Middle frontal gyrus (tissue), 1 donor: ENCODE measurements around the gene TAOK3.
A peak's percentile ranks its signal among the peaks of the same experiment; 100 is the strongest.

Experiments
- DNase-seq: peaks from one replicate; pipeline ENCODE4 v3.0.0-alpha.2; 2015; ENCODE audit warnings: low spot score; ENCODE audit errors: extremely low spot score

Gene TAOK3

GRCh38 chr12:118213452-118213851 is 159.3 kb downstream of the TAOK3 start:
- DNase-seq = no peak

- DNase-seq = no peak
These were observed 160.1 kb downstream of the TAOK3 start for GRCh38 chr12:118212606-118213005.

- no peak for DNase-seq
These were observed 166.6 kb downstream of the TAOK3 start for GRCh38 chr12:118206107-118206412.

DNA sequence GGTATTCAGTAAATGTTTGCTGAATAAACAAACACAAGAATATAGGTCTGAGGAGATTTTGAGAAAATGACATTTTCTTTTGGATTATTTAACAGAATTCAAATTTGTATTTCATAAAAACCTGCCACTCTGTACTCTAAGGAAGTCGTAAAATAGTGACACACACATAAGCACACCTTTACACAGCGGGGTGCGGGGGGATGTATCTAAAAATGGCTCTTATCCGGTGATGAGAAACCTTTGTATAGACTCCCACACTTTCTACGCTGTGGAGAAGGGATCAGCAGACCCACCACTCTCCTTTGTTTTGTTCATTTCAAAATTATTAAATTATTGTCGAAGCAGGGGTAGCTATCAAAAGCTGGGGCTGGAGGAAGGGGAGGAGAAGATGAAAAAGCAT is 178.7 kb downstream of the TAOK3 start:
- DNase-seq = no peak

- no peak for DNase-seq
These were observed 179.2 kb downstream of the TAOK3 start for GRCh38 chr12:118193477-118193876.

- DNase-seq = peak; percentile 64
These were observed 182.4 kb downstream of the TAOK3 start for GRCh38 chr12:118190266-118190665.

- DNase-seq = peak; percentile 54
These were observed 182.9 kb downstream of the TAOK3 start for GRCh38 chr12:118189741-118190191.

- peak; percentile 18 for DNase-seq
These were observed 183.9 kb downstream of the TAOK3 start for GRCh38 chr12:118188690-118189371.

GRCh38 chr12:118187751-118188435 is 184.8 kb downstream of the TAOK3 start:
- no peak for DNase-seq

GRCh38 chr12:118185602-118186397 is 186.9 kb downstream of the TAOK3 start:
- DNase-seq = no peak

DNA sequence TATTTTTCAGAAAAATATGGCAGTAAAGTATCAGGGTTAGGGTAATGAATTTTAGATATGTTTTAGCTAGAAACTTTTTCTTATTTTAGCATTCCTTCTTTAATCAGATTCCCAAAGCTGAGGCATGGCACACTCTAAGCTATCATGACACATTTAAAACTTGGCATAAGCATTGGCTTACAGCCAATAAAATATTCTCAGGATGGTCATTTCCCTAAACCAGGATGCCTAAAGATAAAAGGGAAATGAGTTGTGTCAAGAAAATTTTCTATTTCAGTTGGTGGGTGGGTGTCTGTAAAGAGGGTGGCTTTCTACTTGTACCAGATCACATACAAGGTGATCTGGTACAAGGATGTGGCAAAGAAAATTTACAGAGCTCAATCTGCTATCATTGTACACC is 189.0 kb downstream of the TAOK3 start:
- DNase-seq = no peak

- DNase-seq = no peak
These were observed 189.6 kb downstream of the TAOK3 start for GRCh38 chr12:118183155-118183554.

- no peak for DNase-seq
These were observed 196.8 kb downstream of the TAOK3 start for GRCh38 chr12:118175823-118176447.

DNA sequence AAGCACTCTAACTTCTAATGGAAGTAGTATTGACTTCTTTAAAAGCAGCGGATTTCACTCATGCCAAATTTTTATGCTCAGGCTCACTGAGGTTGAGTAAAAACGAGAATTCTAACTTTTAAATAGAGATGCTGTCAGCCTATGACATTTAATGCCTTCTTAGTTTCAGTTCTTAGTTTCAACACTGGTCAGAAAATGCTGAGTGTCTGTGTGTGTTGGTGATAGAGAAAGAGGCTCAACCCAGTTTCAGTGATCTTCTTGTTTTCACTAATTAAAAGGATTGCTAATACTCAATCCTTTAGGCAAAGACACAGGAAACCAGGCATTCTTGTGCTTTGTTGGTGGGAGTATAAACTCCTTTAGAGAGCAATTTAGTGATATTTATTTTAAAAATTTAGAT is 205.8 kb downstream of the TAOK3 start:
- DNase-seq = no peak

DNA sequence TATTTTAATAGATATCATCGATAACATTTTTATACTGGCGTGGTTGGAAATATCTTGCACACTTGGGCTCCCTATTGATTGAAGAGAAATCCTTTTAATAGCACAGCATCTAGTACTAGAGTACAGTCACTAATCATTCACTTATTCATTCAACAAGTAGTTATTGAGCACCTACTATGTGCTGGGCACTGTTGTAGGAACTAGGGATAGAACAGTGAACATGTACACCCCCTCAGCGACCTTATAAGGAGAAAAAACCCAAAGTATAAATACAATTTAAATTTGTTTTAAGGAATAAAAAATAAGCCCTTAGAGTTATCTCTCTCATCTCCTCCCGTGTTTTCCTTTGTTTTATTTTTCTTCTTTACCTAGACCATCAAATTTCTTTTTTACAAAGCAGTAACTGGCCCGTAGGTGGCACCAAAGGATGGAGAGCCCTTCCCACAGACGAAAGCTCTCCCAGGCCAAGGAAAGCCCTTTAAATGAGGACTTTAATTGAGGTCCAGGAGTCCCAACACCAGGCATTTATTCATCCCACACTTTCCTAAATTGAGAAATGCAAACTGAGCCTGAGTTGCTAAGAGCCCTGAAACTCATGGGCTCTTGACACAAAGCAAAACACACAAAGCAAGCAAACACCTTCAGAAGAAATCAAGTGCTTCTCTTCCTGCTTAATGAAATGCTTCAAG is 207.8 kb downstream of the TAOK3 start:
- DNase-seq = no peak

- no peak for DNase-seq
These were observed 212.2 kb downstream of the TAOK3 start for GRCh38 chr12:118160536-118160935.

- DNase-seq = no peak
These were observed 221.0 kb downstream of the TAOK3 start for GRCh38 chr12:118151755-118152154.

GRCh38 chr12:118150625-118151024 is 222.1 kb downstream of the TAOK3 start:
- DNase-seq = no peak

GRCh38 chr12:118148287-118148686 is 224.4 kb downstream of the TAOK3 start:
- DNase-seq = no peak

DNA sequence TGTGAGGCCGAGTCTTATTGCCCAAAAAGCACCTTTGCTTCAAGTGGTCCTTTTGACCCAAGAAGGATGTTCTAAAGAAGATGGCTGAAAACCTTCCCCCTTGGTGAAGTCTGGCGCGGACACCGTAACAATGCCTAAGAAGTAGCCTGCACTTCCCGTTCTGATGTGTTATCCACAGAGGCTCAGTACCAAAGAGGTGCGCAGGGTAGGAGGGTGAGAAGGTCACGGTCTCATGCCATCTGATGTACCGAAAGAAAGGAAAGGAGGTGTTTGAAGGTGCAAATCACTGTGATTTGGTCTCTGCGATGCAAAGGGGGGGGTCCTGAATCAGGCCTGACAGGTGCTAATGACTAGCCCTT is 226.9 kb downstream of the TAOK3 start:
- no peak for DNase-seq

DNA sequence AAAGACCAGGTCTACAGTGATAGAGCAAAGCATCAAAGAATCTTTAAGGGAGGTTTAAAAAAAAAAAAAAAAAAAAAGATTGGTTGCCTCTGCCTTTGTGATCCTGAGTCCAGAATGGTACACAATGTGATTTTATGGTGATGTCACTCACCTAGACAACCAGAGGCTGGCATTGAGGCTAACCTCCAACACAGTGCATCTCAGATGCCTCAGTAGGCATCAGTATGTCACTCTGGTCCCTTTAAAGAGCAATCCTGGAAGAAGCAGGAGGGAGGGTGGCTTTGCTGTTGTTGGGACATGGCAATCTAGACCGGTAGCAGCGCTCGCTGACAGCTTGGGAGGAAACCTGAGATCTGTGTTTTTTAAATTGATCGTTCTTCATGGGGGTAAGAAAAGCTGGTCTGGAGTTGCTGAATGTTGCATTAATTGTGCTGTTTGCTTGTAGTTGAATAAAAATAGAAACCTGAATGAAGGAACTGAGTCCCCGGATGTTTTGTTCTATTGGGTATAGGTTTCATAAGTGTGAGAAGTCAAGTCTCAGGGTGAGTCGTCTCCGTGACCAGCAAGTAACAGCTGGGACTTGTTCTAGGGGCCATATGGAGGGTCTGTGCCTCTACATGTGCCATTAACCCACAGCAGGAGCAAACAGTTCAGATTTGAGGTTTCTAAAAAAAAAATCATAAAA is 227.5 kb downstream of the TAOK3 start:
- no peak for DNase-seq
